ENCODE data around the gene CDH4. TPM values are rescaled to one million over a fixed set of nuclear protein-coding genes. Genes with fewer than 3 reads are reported as not detected.

CDH4 gene
- total and polyA plus RNA-seq, 9 of the 15 experiments (the other 6 are each of a cell fraction or from before 2014, with no cell fraction given): 0.04 TPM; not detected in 8

DNA sequence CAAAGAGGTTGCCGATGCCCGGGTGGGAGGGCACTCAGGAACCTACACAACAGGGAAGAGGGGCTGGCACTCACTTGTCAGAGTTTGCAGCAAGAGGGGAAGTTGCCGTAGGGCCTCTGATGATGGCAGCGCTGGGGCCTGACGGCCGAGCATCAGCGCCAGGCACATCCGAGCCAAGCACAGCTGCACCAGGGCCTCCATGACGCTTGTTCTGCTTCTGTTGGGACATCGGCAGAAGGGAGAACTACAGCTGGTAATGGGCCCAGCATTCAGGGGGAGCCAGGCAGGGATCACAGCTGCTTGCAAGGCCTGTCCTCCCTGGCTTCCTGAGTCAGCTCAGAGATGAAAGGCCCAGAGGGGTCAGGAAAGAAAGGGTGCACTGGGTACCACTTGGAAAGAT lies 367.7 kb downstream of the CDH4 start:
- in situ Hi-C loops (cut with MboI): no loop called here
- peaks cover 4 to 41% of the 10 kb centered on the region in 2 experiments; a peak in 3 of 5 replicates for H3K27me3 ChIP-seq (ENCODE audit: control insufficient read depth in 2 of 2, insufficient read depth in 2 of 2, low read length in 2 of 2)
- H3K4me2 ChIP-seq (ENCODE audit: insufficient read depth, low read length): no peak overlapping the region
- H3K27ac ChIP-seq (ENCODE audit: extremely low read depth, low read depth, low read length): no peak overlapping the region
- 2% methylated on average over 5 of the region's 10 CpGs for WGBS (ENCODE audit: insufficient coverage, low coverage, missing lambda C conversion rate)
- H3K9me1 ChIP-seq (ENCODE audit: control insufficient read depth, insufficient read depth, low read length): no peaks in the 10 kb centered on the region
- H2AFZ ChIP-seq (ENCODE audit: low read depth, low read length): no peak overlapping the region
- H3K9me3 ChIP-seq (replicated peaks; ENCODE audit: control insufficient read depth, insufficient read depth, low read depth, low read length): no peaks in the 10 kb centered on the region
- H3K79me2 ChIP-seq (ENCODE audit: control insufficient read depth, insufficient read depth, low read length): no peaks in the 10 kb centered on the region
- DNase-seq (ENCODE audit: extremely low read depth in 1 of 4, low spot score in 3 of 4): no peak
- no peak overlapping the region for H3K4me3 ChIP-seq
- FAIRE-seq: no peak
- intact Hi-C loops (cut with micrococcal nuclease): no loop called here
- no peaks in the 10 kb centered on the region for H4K20me1 ChIP-seq (replicated peaks; ENCODE audit: control insufficient read depth, insufficient read depth, low read length)
- no TSS peak for BruUV-seq (replicated peaks)
- no peak overlapping the region for H3K9ac ChIP-seq (ENCODE audit: insufficient read depth in 1 of 2, low read depth in 2 of 2, low read length in 2 of 2)
- POLR2A ChIA-PET: no interaction called here
- ATAC-seq: no peak
- H3K36me3 ChIP-seq (ENCODE audit: control insufficient read depth, insufficient read depth, low read length): no peaks in the 10 kb centered on the region
- no peak for TF ChIP-seq ZNF140 (CRISPR knock-in tag; IDR thresholded peaks at IDR 0.05)
- no peak for TF ChIP-seq ZNF121 (CRISPR knock-in tag; conservative IDR thresholded peaks at IDR 0.05)
- TF ChIP-seq, protein P1, sequence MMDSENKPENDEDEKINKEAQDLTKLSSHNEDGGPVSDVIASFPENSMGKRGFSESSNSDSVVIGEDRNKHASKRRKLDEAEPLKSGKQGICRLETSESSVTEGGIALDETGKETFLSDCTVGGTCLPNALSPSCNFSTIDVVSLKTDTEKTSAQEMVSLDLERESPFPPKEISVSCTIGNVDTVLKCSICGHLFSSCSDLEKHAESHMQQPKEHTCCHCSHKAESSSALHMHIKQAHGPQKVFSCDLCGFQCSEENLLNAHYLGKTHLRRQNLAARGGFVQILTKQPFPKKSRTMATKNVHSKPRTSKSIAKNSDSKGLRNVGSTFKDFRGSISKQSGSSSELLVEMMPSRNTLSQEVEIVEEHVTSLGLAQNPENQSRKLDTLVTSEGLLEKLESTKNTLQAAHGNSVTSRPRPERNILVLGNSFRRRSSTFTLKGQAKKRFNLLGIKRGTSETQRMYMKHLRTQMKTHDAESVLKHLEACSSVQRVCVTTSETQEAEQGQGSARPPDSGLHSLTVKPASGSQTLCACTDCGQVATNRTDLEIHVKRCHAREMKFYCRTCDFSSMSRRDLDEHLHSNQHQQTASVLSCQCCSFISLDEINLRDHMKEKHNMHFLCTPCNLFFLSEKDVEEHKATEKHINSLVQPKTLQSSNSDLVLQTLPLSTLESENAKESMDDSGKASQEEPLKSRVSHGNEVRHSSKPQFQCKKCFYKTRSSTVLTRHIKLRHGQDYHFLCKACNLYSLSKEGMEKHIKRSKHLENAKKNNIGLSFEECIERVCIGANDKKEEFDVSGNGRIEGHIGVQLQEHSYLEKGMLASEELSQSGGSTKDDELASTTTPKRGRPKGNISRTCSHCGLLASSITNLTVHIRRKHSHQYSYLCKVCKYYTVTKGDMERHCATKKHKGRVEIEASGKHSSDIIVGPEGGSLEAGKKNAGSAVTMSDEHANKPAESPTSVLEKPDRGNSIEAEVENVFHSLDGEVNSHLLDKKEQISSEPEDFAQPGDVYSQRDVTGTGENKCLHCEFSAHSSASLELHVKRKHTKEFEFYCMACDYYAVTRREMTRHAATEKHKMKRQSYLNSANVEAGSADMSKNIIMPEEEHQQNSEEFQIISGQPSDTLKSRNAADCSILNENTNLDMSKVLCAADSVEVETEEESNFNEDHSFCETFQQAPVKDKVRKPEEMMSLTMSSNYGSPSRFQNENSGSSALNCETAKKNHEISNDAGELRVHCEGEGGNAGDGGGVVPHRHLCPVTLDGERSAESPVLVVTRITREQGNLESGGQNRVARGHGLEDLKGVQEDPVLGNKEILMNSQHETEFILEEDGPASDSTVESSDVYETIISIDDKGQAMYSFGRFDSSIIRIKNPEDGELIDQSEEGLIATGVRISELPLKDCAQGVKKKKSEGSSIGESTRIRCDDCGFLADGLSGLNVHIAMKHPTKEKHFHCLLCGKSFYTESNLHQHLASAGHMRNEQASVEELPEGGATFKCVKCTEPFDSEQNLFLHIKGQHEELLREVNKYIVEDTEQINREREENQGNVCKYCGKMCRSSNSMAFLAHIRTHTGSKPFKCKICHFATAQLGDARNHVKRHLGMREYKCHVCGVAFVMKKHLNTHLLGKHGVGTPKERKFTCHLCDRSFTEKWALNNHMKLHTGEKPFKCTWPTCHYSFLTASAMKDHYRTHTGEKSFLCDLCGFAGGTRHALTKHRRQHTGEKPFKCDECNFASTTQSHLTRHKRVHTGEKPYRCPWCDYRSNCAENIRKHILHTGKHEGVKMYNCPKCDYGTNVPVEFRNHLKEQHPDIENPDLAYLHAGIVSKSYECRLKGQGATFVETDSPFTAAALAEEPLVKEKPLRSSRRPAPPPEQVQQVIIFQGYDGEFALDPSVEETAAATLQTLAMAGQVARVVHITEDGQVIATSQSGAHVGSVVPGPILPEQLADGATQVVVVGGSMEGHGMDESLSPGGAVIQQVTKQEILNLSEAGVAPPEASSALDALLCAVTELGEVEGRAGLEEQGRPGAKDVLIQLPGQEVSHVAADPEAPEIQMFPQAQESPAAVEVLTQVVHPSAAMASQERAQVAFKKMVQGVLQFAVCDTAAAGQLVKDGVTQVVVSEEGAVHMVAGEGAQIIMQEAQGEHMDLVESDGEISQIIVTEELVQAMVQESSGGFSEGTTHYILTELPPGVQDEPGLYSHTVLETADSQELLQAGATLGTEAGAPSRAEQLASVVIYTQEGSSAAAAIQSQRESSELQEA (IDR thresholded peaks at IDR 0.05; ENCODE audit: low read depth): no peak
- no peak for TF ChIP-seq RB1 (IDR thresholded peaks at IDR 0.05; ENCODE audit: low read depth)
- no peak for TF ChIP-seq NR2C2 (CRISPR knock-in tag; IDR thresholded peaks at IDR 0.05)
- TF ChIP-seq NR2C2 (tag; IDR thresholded peaks at IDR 0.05): no peak
- TF ChIP-seq MAFG (tag; conservative IDR thresholded peaks at IDR 0.05): no peak
- TF ChIP-seq FOXJ2 (tag; IDR thresholded peaks at IDR 0.05): no peak
- TF ChIP-seq, protein P2, sequence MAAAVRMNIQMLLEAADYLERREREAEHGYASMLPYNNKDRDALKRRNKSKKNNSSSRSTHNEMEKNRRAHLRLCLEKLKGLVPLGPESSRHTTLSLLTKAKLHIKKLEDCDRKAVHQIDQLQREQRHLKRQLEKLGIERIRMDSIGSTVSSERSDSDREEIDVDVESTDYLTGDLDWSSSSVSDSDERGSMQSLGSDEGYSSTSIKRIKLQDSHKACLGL (CRISPR knock-in tag; IDR thresholded peaks at IDR 0.05; ENCODE audit: borderline replicate concordance, poor library complexity, severe bottlenecking): no peak
- no peaks in the 10 kb centered on the region for H3K4me1 ChIP-seq (replicated peaks in 1 of 2; ENCODE audit: control insufficient read depth in 2 of 2, insufficient read depth in 2 of 2, low read length in 2 of 2)
- CTCF ChIA-PET (ENCODE audit: low intra/inter-chr PET ratio): no interaction called here
